ENCODE results near the gene PELI2.

Gene PELI2

GRCh38 chr14:56206596-56206995, 88.4 kb downstream of the PELI2 start:
- TF ChIP-seq GATA3 (IDR thresholded peaks at IDR 0.05; ENCODE audit: low read depth, low read length) (no peak), GATA2 (IDR thresholded peaks at IDR 0.05; ENCODE audit: low read depth, low read length) (no peak)

DNA sequence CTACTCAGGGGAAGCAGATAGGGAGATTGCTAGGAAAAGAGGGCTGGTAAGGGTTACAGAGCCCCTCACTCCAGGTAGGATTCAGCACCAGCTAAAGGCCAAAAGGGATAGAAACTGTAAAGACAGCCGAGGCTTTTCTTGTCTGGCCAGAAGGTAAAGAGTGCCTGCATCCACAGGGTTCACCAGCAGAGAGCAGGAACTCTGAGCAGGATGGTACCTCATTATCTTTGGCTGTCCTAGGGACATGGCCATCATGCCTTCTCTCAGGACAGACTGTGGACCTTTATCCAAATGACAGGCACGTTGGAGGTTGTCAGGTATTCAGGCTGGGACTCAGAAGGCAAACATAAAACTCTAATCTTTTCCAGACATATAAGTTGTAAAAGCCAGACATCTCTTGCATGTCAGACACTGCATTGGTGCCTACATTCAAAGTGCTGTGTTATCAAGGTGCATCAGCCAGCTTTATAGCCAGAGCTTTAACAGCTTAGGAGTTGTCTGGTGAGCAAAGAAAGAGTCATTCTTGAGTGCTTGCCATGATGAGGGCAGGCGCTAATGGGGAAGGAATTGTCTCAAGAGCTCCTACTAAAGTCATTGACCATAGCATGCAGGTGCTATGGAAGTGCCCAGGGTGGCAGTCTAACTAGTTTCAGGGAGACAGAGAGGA, 89.5 kb downstream of the PELI2 start:
- TF ChIP-seq GATA2 (IDR thresholded peaks at IDR 0.05; ENCODE audit: low read depth, low read length) (no peak), GATA3 (IDR thresholded peaks at IDR 0.05; ENCODE audit: low read depth, low read length) (no peak)

DNA sequence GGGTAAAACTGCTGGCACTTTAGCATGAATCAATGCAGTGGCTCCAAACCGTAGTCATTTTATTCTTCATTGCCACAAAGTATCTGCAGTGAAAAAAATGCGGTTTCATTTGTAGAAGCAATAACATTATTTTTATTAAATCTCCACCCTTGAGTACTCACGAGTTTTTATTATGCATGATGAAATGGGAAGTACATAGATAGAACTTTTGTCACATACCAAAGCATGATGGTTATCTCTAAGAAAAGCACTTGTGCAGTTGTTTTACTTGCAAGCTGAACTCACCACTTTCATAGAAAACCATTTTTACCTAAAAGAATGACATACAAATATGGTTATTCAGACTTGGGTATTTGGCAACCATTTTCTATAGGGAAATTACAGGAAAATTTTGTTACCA, 90.3 kb downstream of the PELI2 start:
- TF ChIP-seq GATA2 (IDR thresholded peaks at IDR 0.05; ENCODE audit: low read depth, low read length), result no peak
- no peak for TF ChIP-seq GATA3 (IDR thresholded peaks at IDR 0.05; ENCODE audit: low read depth, low read length)

DNA sequence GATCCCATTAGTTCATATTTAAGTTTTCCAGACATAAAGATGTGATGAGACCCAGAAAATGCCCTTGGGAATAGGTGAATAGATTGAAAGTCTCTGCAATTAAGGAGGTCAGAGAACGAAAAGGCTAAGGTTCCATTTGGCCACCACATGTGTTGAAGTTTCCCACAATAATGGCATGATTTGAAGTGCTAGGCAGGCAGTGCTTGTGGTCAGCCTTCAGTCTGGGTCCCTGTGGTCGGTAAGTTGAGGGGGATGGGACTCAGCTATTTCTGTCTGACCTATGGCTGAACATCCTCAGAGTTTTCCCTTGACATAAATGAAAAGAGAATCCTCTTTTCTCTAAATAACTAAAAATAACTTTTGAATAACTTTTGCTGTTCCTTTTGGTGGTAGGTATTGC, 92.4 kb downstream of the PELI2 start:
- TF ChIP-seq GATA3 (IDR thresholded peaks at IDR 0.05; ENCODE audit: low read depth, low read length), result no peak
- no peak for TF ChIP-seq GATA2 (IDR thresholded peaks at IDR 0.05; ENCODE audit: low read depth, low read length)

DNA sequence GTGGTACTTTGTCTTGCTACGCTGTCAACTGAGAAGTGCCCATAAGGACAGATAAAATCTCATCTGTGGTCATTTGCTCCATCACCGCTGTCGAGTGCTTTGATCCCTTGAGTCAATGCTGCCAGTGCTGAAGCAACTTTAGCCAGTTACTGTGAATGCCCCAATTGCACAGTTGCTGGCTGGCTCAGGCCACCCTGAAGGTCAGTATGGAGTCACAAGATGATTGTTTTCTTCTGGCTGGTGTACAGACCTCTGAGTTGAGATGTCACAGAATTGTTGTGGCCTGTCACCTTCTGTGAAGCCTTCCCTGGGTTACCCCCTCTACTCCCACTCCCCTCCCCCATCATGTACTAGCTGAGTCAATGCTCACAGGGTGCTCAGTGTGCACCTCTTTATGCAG, 92.9 kb downstream of the PELI2 start:
- TF ChIP-seq GATA3 (IDR thresholded peaks at IDR 0.05; ENCODE audit: low read depth, low read length) (no peak), GATA2 (IDR thresholded peaks at IDR 0.05; ENCODE audit: low read depth, low read length) (no peak)

DNA sequence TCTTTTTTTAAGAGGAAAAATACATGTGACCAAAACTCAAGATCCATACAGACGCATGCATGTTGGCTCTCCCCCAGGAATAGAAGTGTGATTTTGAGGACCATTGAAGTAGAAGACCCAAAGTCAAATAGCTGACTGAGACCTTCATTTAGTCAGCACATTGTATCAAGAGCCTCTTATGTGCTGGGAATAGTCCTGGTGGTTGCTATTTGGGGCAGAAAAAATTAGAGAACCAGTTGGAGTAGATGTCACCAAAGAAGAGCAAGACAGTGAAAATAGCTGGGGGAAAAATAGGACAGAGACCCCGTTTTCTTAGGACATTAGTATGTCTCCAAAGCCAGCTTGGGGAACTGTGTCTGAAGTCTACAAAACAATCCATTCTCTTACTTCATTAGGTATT, 93.6 kb downstream of the PELI2 start:
- TF ChIP-seq GATA2 (IDR thresholded peaks at IDR 0.05; ENCODE audit: low read depth, low read length) (no peak), GATA3 (IDR thresholded peaks at IDR 0.05; ENCODE audit: low read depth, low read length) (no peak)

DNA sequence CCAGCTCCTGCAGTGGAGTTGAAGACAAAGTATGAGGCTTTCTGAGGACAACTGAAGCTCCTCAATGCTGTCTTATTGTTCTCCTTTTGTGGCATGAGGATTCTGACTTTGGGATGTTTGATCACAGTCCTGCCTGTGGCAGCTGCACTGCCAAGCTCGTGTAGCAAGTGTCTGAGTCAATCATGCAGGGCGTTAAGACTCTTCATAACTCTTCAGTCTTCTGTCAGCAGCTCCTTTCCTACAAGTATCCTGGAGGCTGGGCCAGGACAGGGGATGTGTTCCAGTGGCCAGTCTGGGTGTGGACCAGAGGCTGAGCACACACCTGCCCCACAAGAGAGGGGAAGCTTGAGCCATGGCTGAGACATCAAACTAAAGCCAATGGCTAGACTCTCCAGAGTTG, 94.3 kb downstream of the PELI2 start:
- TF ChIP-seq GATA2 (IDR thresholded peaks at IDR 0.05; ENCODE audit: low read depth, low read length), result no peak
- no peak for TF ChIP-seq GATA3 (IDR thresholded peaks at IDR 0.05; ENCODE audit: low read depth, low read length)

DNA sequence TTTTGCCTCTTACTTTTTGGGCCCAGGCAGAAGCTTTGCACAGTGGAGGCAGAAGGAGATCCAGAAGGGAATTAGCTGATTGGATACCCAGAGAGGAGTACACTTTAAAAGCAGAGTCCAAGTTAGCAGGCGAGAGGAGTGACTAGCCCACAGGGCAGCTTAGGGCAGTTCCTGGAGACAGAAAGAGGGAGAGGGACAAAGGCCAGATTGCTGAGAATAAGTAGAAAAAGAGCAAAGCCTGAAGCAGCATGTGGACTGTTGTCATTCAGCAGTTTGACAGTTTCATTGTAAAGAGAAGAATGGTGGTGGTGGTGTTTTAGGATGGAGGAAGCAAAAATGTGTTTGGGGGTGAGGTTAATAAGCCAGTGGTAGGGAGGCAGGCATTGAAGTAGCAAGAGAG, 95.1 kb downstream of the PELI2 start:
- TF ChIP-seq GATA3 (IDR thresholded peaks at IDR 0.05; ENCODE audit: low read depth, low read length) (no peak), GATA2 (IDR thresholded peaks at IDR 0.05; ENCODE audit: low read depth, low read length) (no peak)

- TF ChIP-seq GATA2 (IDR thresholded peaks at IDR 0.05; ENCODE audit: low read depth, low read length) (no peak), GATA3 (IDR thresholded peaks at IDR 0.05; ENCODE audit: low read depth, low read length) (no peak)
These were observed 97.0 kb downstream of the PELI2 start for GRCh38 chr14:56215180-56215579.

GRCh38 chr14:56216626-56217379, 98.6 kb downstream of the PELI2 start:
- TF ChIP-seq GATA3 (IDR thresholded peaks at IDR 0.05; ENCODE audit: low read depth, low read length) (no peak), GATA2 (IDR thresholded peaks at IDR 0.05; ENCODE audit: low read depth, low read length) (no peak)

DNA sequence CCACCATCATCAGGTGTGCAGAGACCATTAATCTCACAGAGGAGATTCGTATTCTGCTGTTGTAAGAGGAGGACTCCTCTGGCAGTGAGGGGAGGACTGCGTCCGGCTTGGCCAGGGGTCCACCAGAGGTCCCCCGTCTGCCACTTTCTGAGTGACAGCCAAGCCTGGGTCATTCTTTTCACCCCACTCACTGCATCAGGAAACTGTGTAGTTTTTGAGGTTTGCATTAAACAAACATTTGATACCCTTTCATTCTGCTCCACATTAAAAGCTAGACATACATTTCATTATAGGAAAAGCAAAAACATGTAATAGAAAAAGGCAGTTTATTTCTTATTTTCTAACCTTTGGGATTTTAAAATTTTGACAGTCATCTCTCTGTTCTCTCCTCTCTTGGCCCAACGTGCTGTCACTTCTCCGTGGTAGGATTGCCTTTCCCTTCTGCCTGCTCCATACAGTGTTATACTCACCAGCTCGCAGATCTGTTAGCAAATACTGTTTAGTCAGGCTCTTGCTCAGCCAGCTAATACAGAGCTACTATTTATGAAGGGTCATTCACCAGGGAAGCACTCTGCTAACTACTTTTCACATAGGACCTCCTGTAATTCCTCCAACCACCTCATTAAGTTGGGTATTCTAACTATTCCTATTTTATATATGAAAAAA, 99.3 kb downstream of the PELI2 start:
- TF ChIP-seq GATA2 (IDR thresholded peaks at IDR 0.05; ENCODE audit: low read depth, low read length) (no peak), GATA3 (IDR thresholded peaks at IDR 0.05; ENCODE audit: low read depth, low read length) (no peak)

DNA sequence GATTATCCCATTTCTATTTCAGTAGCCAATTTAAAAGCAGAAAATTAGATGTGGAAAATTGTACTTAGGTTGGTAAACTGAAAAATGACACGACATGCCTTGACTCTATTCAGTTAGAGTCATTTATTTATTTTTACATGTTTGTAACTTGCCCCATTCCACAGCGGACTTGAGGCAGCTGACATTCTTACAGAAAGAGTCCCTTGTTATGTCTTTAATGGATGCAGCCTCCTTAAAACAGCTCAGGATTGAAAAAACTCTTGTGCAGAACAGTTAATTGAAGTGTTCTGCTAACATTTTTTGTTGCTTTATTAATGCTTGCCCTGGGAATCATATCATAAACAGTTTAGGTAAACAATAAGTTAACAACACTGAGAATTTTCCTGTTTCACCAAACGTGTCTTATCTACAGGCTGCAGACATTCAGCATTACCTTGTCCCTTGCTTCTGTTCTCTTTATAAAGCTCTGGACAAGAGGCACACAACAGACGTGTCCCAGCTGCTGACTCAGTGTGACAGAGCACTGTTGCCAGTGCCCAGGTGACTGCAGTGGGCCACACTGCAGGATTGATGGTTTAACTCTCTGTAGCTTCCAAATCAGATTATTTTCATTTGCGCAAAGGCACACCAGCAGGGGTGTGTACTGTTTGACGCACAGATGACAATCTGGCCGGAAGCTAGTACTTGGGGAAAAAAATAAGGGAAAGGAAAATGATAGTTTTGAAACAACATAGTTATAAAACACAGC, 101.6 kb downstream of the PELI2 start:
- no peak for TF ChIP-seq GATA3 (IDR thresholded peaks at IDR 0.05; ENCODE audit: low read depth, low read length)
- TF ChIP-seq GATA2 (IDR thresholded peaks at IDR 0.05; ENCODE audit: low read depth, low read length), result no peak

GRCh38 chr14:56221382-56222128, 103.3 kb downstream of the PELI2 start:
- TF ChIP-seq GATA2 (IDR thresholded peaks at IDR 0.05; ENCODE audit: low read depth, low read length) (no peak), GATA3 (IDR thresholded peaks at IDR 0.05; ENCODE audit: low read depth, low read length) (no peak)

All from SH-SY5Y (cell line).